Activated CD4-positive, alpha-beta T cell treated with anti-CD3 and anti-CD28 coated beads, Interleukin-10, Interleukin-2, amounts not matched to agents 100 ng/mL and 50 ng/mL, durations not matched to agents 16 hours and 8 hours (primary cell): ENCODE data around the gene RNF14.
"Not testable (repeated sequence)": the region's sequence is repeated elsewhere in the genome, so short reads cannot be mapped to it uniquely, and the experiment has no call there.

Experiments used
- DNase-seq: peaks from one replicate; pipeline ENCODE4 v3.0.0-alpha.2; 2020

Gene RNF14

GRCh38 chr5:141968914-141969608, at the start of gene RNF14:
TSS of gene RNF14 (plus strand) at chr5:141969105. CDS start at chr5:141973589, 4,484 bp downstream.
- peak; percentile 98 for DNase-seq

- DNase-seq: no peak
Observed at GRCh38 chr5:141919218-141920119, 49.4 kb upstream of the RNF14 start.

GRCh38 chr5:141920771-141921170, 48.1 kb upstream of the RNF14 start:
- no peak for DNase-seq

- DNase-seq: not testable (repeated sequence)
Observed at GRCh38 chr5:141922827-141923447, 46.0 kb upstream of the RNF14 start.

GRCh38 chr5:141923448-141924313, 45.2 kb upstream of the RNF14 start, which contains the start of gene DELE1:
TSS of gene DELE1 (plus strand) at chr5:141923871. CDS start at chr5:141923942, 71 bp downstream.
- DNase-seq: peak; percentile 94

GRCh38 chr5:141926434-141926833, 42.5 kb upstream of the RNF14 start:
- DNase-seq: no peak

- no peak for DNase-seq
Observed at GRCh38 chr5:141928051-141928450, 40.9 kb upstream of the RNF14 start.

- no peak for DNase-seq
Observed at GRCh38 chr5:141929398-141930058, 39.4 kb upstream of the RNF14 start.

- no peak for DNase-seq
Observed at GRCh38 chr5:141931694-141932093, 37.2 kb upstream of the RNF14 start.

- DNase-seq: no peak
Observed at GRCh38 chr5:141933151-141933550, 35.8 kb upstream of the RNF14 start.

- no peak for DNase-seq
Observed at GRCh38 chr5:141934099-141934844, 34.6 kb upstream of the RNF14 start.

- no peak for DNase-seq
Observed at GRCh38 chr5:141935538-141935937, 33.4 kb upstream of the RNF14 start.

GRCh38 chr5:141940695-141941271, 28.1 kb upstream of the RNF14 start:
- no peak for DNase-seq

GRCh38 chr5:141941307-141941706, 27.6 kb upstream of the RNF14 start:
- DNase-seq: no peak

- DNase-seq: no peak
Observed at GRCh38 chr5:141941779-141942178, 27.1 kb upstream of the RNF14 start.

GRCh38 chr5:141942185-141942857, 26.6 kb upstream of the RNF14 start:
- DNase-seq: no peak

- no peak for DNase-seq
Observed at GRCh38 chr5:141944076-141944475, 24.8 kb upstream of the RNF14 start.

- DNase-seq: no peak
Observed at GRCh38 chr5:141945511-141946051, 23.3 kb upstream of the RNF14 start.

- DNase-seq: no peak
Observed at GRCh38 chr5:141947316-141947715, 21.6 kb upstream of the RNF14 start.

- DNase-seq: no peak
Observed at GRCh38 chr5:141948812-141949211, 20.1 kb upstream of the RNF14 start.
